OCI-M1 (cell line): Measurements from ENCODE around the gene PHC3.
A peak's percentile ranks its signal among the peaks of the same experiment; 100 is the strongest.
"Not testable (repeated sequence)": the region's sequence is repeated elsewhere in the genome, so short reads cannot be mapped to it uniquely, and the experiment has no call there.

ENCODE experiments used
- DNase-seq: peaks from one replicate; lab custom pipeline; 2025; lab: John Stamatoyannopoulos, UW

Gene PHC3

GRCh38 chr3:170180908-170181885, at the start of gene PHC3:
Gene PHC3, minus strand, starts transcription at chr3:170181733. Its CDS starts 18 bp downstream, at chr3:170181715.
- peak; percentile 89 for DNase-seq

GRCh38 chr3:170228093-170228766, 46.7 kb upstream of the PHC3 start:
- DNase-seq: no peak

- no peak for DNase-seq
Measured at GRCh38 chr3:170226426-170226960, 45.0 kb upstream of the PHC3 start.

GRCh38 chr3:170225166-170225565, 43.6 kb upstream of the PHC3 start:
- DNase-seq: no peak

- DNase-seq: peak; percentile 48
Measured at GRCh38 chr3:170222647-170223541, 41.4 kb upstream of the PHC3 start.

- peak; percentile 94 for DNase-seq
Measured at GRCh38 chr3:170221924-170222646, 40.6 kb upstream of the PHC3 start, which contains the start of gene PRKCI. Gene PRKCI, plus strand, starts transcription at chr3:170222424. Its CDS starts 246 bp downstream, at chr3:170222670.

GRCh38 chr3:170220871-170221270, 39.3 kb upstream of the PHC3 start:
- no peak for DNase-seq

GRCh38 chr3:170219850-170220249, 38.3 kb upstream of the PHC3 start:
- no peak for DNase-seq

- no peak for DNase-seq
Measured at GRCh38 chr3:170211668-170212067, 30.1 kb upstream of the PHC3 start.

GRCh38 chr3:170207717-170208116, 26.2 kb upstream of the PHC3 start:
- no peak for DNase-seq

GRCh38 chr3:170206164-170206762, 24.7 kb upstream of the PHC3 start:
- not testable (repeated sequence) for DNase-seq

- DNase-seq: no peak
Measured at GRCh38 chr3:170205302-170205701, 23.8 kb upstream of the PHC3 start.

- no peak for DNase-seq
Measured at GRCh38 chr3:170204509-170204908, 23.0 kb upstream of the PHC3 start.

- no peak for DNase-seq
Measured at GRCh38 chr3:170204023-170204472, 22.5 kb upstream of the PHC3 start.

GRCh38 chr3:170203457-170203856, 21.9 kb upstream of the PHC3 start:
- no peak for DNase-seq

GRCh38 chr3:170201527-170201926, 20.0 kb upstream of the PHC3 start:
- no peak for DNase-seq

GRCh38 chr3:170200987-170201386, 19.5 kb upstream of the PHC3 start:
- no peak for DNase-seq

- no peak for DNase-seq
Measured at GRCh38 chr3:170196833-170197232, 15.3 kb upstream of the PHC3 start.

- DNase-seq: not testable (repeated sequence)
Measured at GRCh38 chr3:170195759-170196158, 14.2 kb upstream of the PHC3 start.
